Endometrial microvascular endothelial cells (primary cell): ENCODE measurements around the gene ACTG1. TPM values are rescaled to one million over a fixed set of nuclear protein-coding genes. Genes with fewer than 3 reads are reported as not detected.

Source experiments
- in situ Hi-C: cut with HindIII; loops from 2 replicates; pipeline ENCODE4 v1.10.0; 2017; ENCODE audit warnings: low sequenced_read_pairs, low pct_unique_long_range_greater_than_20kb; ENCODE audit errors: inconsistent ontology term
- total RNA-seq: library from RNA; depleted of rRNA; stranded (reverse); fragments of >200 nt; gene quantifications from one replicate; pipeline ENCODE4 v1.2.3, GENCODE V29; 2015; ENCODE audit errors: inconsistent ontology term

ACTG1 gene
- total RNA-seq, 1 donor from 2014 or later: 13,813 TPM

- in situ Hi-C loops: no loop called here
Observed at GRCh38 chr17:81520021-81520901, 7.7 kb upstream of the ACTG1 start.

- in situ Hi-C loops: loop anchor here (10.0 kb wide), 2 partner anchors 55 to 125 kb away; partner anchors contain the start of gene BAHCC1
Observed at GRCh38 chr17:81519284-81520020, 6.9 kb upstream of the ACTG1 start.

- in situ Hi-C loops: loop anchor here (10.0 kb wide), 2 partner anchors 56 to 124 kb away; partner anchors contain the start of gene BAHCC1
Observed at GRCh38 chr17:81518785-81519283, 6.2 kb upstream of the ACTG1 start.

GRCh38 chr17:81518113-81518784, 5.7 kb upstream of the ACTG1 start:
- in situ Hi-C loops: loop anchor here (10.0 kb wide), 2 partner anchors 57 to 123 kb away; partner anchors contain the start of gene BAHCC1

- in situ Hi-C loops: loop anchor here (10.0 kb wide), 2 partner anchors 57 to 123 kb away; partner anchors contain the start of gene BAHCC1
Observed at GRCh38 chr17:81517339-81518112, 4.9 kb upstream of the ACTG1 start.

GRCh38 chr17:81517009-81517338, 4.4 kb upstream of the ACTG1 start:
- in situ Hi-C loops: loop anchor here (10.0 kb wide), 2 partner anchors 58 to 122 kb away; partner anchors contain the start of gene BAHCC1

GRCh38 chr17:81516439-81516838, 3.8 kb upstream of the ACTG1 start:
- in situ Hi-C loops: loop anchor here (10.0 kb wide), 2 partner anchors 58 to 122 kb away; partner anchors contain the start of gene BAHCC1

GRCh38 chr17:81515530-81516041, 3.0 kb upstream of the ACTG1 start:
- in situ Hi-C loops: loop anchor here (10.0 kb wide), 2 partner anchors 59 to 121 kb away; partner anchors contain the start of gene BAHCC1

- in situ Hi-C loops: loop anchor here (10.0 kb wide), 2 partner anchors 60 to 120 kb away; partner anchors contain the start of gene BAHCC1
Observed at GRCh38 chr17:81514739-81515529, 2.3 kb upstream of the ACTG1 start.

- in situ Hi-C loops: loop anchor here (10.0 kb wide), 2 partner anchors 60 to 120 kb away; partner anchors contain the start of gene BAHCC1
Observed at GRCh38 chr17:81514489-81514738, 1.8 kb upstream of the ACTG1 start.

GRCh38 chr17:81513753-81514488, 1.3 kb upstream of the ACTG1 start:
- in situ Hi-C loops: loop anchor here (10.0 kb wide), 2 partner anchors 61 to 119 kb away; partner anchors contain the start of gene BAHCC1

GRCh38 chr17:81513372-81513752, 763 bp upstream of the ACTG1 start:
- in situ Hi-C loops: loop anchor here (10.0 kb wide), 2 partner anchors 61 to 119 kb away; partner anchors contain the start of gene BAHCC1

GRCh38 chr17:81511804-81512561, 616 bp downstream of the ACTG1 start:
- in situ Hi-C loops: loop anchor here (10.0 kb wide), 2 partner anchors 63 to 117 kb away; partner anchors contain the start of gene BAHCC1

- in situ Hi-C loops: loop anchor here (10.0 kb wide), 2 partner anchors 63 to 117 kb away; partner anchors contain the start of gene BAHCC1
Observed at GRCh38 chr17:81511554-81511803, 1.1 kb downstream of the ACTG1 start.

GRCh38 chr17:81510785-81511553, 1.6 kb downstream of the ACTG1 start:
- in situ Hi-C loops: loop anchor here (10.0 kb wide), 2 partner anchors 64 to 116 kb away; partner anchors contain the start of gene BAHCC1
